ENCODE results near the gene DHX34.
"Not testable (repeated sequence)": the region's sequence is repeated elsewhere in the genome, so short reads cannot be mapped to it uniquely, and the experiment has no call there.

Gene DHX34

GRCh38 chr19:47390533-47391488, 41.7 kb downstream of the DHX34 start:
- no peak for DNase-seq (ENCODE audit: low spot score)

- DNase-seq (ENCODE audit: low spot score) = peak; percentile 78
Measured at GRCh38 chr19:47391510-47392223, 42.6 kb downstream of the DHX34 start.

DNA sequence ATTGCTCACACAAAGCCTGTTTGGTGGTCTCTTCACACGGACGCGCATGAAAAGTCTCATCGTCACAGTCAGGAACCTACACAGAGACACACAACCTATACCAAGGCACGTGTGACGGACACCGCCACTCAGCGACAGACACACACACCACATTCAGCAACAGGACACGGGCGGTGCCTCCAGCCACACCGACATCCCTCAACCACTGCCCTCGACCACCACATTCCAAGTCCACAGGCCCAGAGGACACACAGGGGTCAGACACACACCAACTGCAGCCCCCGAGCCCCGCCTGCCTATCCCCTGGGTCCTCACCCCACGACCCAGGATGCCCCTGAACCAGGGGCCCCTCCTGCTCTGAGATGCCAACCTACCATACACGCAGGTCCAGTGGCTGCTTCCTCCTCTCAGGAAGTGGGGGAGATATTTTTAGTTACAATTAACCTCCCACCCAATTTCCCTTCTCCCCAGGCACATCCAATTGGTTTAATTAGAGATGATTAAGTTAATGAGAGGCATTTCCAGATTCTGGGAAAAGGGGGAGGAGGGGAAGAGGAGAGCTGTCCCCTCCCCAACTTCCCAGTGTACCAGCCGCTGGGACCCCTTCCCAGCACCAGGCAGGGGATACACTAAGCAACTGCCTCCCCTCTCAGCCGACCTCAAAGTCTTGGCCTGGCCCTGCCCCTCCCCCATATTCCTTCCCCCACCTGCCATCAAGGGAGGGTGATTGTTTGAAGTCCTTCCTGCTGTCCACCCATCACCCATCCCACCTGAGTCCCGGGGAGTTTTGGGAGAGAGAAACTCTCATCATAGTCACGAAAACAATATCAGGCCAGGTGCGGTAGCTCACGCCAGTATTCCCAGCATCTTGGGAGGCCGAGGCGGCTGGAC, 49.8 kb downstream of the DHX34 start:
- DNase-seq (ENCODE audit: low spot score) = no peak

DNA sequence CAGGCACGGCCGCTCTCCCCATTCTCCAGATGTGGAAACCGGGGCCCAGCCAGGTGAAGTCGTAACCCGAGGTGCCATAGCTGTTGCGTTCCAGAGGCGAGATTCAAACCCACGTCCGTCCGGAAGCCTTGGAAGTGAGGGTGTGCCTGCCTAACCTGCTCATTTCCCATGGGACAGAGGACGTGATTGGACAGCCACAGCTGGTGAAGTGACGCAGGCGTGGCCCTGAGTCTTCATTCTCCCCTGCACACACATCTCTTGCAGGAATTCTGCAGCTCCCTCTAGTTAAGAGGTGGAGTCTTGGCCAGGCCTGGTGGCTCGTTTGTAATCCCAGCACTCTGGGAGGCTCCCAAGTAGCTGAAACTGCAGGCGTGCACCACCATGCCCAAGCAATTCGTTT, 53.4 kb downstream of the DHX34 start:
- DNase-seq (ENCODE audit: low spot score) = no peak

DNA sequence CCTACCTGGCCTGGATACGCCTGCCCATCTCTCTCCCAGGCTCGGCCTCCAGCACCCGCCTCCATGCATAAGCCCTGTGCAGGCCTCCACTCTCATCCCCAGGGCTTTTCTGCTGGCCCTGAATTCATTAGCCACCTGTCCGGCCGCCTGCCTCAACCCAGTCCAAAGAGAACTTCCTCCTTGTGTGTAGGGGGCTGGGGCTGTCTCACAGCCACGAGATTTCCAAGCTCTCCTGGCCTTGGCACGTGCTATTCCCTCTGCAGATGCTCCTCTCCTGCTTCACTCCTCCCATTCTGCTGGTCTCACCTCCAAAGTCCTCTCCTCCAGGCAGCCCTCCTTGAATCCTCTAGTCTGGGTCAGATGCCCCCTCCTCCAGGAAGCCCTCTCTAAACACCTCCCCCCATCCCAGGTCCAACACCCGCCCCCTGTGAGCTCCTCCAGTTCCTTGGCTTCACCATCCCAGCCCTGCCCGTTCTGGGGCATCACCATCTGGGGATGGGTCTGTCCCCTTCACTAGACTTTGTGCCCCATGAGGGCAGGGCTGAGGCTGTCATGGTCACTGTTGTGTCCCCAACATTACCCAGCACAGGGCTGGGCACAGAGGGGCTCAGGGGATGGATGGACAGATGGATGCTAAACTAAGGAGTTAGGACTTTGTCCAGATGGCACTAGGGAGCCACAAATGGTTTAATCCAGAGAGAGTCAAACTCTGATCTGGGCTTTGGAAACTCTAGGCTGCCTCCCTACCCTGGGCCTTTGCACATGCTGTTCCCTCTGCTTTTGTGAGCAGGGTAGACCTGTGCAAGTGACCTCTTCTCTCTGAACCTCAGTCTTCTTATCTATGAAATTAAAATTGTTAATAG, 55.5 kb downstream of the DHX34 start:
- no peak for DNase-seq (ENCODE audit: low spot score)

GRCh38 chr19:47405197-47405550, 56.1 kb downstream of the DHX34 start:
- DNase-seq (ENCODE audit: low spot score) = no peak

GRCh38 chr19:47405854-47406417, 56.8 kb downstream of the DHX34 start:
- DNase-seq (ENCODE audit: low spot score) = no peak

- DNase-seq (ENCODE audit: low spot score) = no peak
Measured at GRCh38 chr19:47406711-47407416, 57.7 kb downstream of the DHX34 start.

GRCh38 chr19:47407417-47407774, 58.3 kb downstream of the DHX34 start:
- no peak for DNase-seq (ENCODE audit: low spot score)

GRCh38 chr19:47408156-47408938, 59.2 kb downstream of the DHX34 start:
- DNase-seq (ENCODE audit: low spot score) = no peak

DNA sequence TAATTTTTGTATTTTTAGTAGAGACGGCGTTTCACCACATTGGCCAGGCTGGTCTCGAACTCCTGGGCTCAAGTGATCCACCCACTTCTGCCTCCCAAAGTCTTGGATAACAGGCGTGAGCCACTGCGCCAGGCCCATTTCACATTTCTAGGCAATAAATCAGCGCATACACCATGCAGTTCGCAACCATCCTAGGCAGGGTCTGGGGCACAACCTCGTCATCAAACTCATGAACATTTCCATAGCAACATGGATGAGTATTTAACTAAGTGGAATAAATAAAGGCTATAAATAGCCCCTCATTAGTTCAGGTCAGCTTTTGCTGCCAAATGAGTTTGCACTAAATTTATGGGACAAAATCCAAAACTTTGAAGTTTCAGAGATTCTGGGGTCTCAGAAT, 62.0 kb downstream of the DHX34 start:
- no peak for DNase-seq (ENCODE audit: low spot score)

DNA sequence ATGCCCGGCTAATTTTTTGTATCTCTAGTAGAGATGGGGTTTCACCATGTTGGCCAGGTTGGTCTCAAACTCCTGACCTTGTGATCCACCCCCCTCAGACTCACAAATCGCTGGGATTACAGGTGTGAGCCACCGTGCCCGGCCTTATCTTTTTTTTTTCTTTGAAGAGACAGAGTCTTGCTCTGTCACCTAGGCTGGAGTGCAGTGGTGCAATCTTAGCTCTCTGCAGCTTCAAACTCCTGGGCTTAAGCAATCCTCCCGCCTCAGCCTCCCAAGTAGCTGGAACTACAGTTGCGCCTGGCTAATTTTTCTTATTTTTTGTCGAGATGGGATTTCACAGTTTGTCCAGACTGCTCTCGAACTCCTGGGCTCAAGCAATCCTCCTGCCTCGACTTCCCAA, 62.6 kb downstream of the DHX34 start:
- not testable (repeated sequence) for DNase-seq (ENCODE audit: low spot score)

- no peak for DNase-seq (ENCODE audit: low spot score)
Measured at GRCh38 chr19:47413941-47414340, 64.8 kb downstream of the DHX34 start.

- DNase-seq (ENCODE audit: low spot score) = peak; percentile 66
Measured at GRCh38 chr19:47414469-47414868, 65.4 kb downstream of the DHX34 start.

DNA sequence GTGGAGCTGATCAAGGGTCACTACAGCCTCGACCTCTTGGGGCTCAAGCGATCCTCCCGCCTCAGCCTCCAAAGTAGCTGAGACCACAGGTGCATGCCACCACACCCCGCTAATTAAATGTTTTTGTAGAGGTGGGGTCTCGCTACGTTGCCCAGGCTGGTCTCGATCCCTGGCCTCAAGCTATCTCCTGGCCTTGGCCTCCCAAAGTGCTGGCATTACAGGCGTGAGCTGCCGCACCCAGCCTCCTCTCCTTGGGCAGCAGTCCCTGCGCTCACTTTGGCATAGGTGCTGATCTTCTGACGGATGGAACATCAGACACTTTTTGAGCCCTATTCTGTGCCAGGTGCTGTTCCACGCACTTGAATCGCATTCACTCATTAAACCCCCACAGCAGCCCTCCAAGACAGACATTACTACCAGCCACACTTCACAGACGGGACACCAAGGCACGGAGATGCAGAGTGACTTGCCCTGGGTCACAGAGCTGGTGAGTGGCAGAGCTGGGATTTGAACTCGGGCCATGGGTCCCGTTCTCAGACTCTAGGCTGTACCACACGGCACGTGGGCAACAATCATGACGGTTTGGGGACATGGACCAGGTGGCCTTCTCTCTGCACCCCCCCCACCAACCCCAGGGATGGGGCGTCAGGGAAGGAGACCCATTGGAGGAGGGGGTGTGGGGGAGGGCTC, 67.0 kb downstream of the DHX34 start:
- no peak for DNase-seq (ENCODE audit: low spot score)

DNA sequence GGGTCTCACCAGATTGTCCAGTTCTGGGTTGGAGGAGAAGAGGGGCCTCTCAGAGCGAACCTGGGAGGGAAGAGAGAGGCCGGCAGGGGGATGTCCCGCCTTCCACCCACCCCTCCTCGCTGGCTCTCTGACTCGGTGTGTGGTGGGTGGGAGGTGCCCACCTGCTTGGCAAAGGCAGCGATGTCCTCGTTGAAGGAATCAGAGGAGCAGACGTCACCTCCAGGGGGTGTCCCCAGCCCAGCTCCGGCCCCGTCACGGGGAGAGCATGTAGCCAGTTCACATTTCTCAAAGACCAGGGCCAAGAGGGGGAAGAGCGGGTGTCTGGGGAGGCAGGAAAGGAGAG, 67.5 kb downstream of the DHX34 start:
- no peak for DNase-seq (ENCODE audit: low spot score)

DNA sequence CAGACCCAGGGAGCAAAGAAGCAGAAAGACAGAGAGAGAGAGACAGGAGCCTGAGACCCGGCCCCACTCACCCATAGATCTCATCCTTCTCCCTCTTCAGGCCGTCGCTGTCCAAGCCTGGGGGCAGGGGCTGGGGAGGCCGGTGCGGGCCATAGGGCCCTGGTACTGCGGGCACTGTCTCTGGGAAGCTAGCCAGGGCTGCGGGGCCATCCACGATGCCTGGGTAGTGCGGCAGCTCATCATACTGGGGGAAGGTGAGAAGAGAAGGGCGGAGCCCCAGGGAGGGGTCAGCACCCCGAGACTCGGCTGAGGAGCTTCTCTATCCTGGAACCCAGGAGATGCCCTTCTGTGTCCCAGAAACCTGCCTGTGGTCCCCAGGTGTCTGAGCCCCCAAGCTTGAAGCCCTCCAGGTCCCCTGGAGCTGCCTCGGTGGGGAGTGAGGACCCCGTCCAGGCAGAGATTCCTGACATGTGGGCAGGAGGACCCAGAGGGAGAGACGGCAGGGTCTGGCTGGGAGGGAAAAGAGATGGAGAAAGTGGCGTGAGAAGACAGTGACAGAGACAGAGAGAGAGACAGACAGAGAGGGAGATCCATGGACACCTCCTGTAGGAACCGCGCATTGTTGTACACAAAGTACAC, 68.1 kb downstream of the DHX34 start:
- DNase-seq (ENCODE audit: low spot score) = no peak

All from SW480 (cell line).